ENCODE data around the gene S1PR5.

The S1PR5 gene

GRCh38 chr19:10468133-10468532 is 49.1 kb downstream of the S1PR5 start:
- no peak for DNase-seq (ENCODE audit: low read depth)
- H3K4me3 ChIP-seq (ENCODE audit: low read length), result no peak overlapping the region
- no peak for TF ChIP-seq CTCF (conservative IDR thresholded peaks at IDR 0.05; ENCODE audit: low read length)

GRCh38 chr19:10467104-10467706 is 50.0 kb downstream of the S1PR5 start:
- H3K4me3 ChIP-seq (ENCODE audit: low read length), result no peak overlapping the region
- TF ChIP-seq CTCF (conservative IDR thresholded peaks at IDR 0.05; ENCODE audit: low read length), result no peak

GRCh38 chr19:10464456-10464855 is 52.8 kb downstream of the S1PR5 start:
- no peak overlapping the region for H3K4me3 ChIP-seq (ENCODE audit: low read length)
- DNase-seq (ENCODE audit: low read depth), result no peak
- TF ChIP-seq CTCF (conservative IDR thresholded peaks at IDR 0.05; ENCODE audit: low read length), result no peak

More at GRCh38 chr19:10467104-10467706, 50.0 kb downstream of the S1PR5 start:
- no peak for DNase-seq (ENCODE audit: low read depth)
